Measurements from ENCODE around the gene ASB9. TPM values are rescaled to one million over a fixed set of nuclear protein-coding genes. Genes with fewer than 3 reads are reported as not detected.
"Not testable (repeated sequence)": the region's sequence is repeated elsewhere in the genome, so short reads cannot be mapped to it uniquely, and the experiment has no call there.

The ASB9 gene, protein sequence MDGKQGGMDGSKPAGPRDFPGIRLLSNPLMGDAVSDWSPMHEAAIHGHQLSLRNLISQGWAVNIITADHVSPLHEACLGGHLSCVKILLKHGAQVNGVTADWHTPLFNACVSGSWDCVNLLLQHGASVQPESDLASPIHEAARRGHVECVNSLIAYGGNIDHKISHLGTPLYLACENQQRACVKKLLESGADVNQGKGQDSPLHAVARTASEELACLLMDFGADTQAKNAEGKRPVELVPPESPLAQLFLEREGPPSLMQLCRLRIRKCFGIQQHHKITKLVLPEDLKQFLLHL
- polyA plus RNA-seq, result 1 to 10 TPM in 2 of 4 donors, under 1 TPM in 2; 0.54 to 3.4 (median 1.7) TPM
- long read RNA-seq, donor 1, partial matches to known transcripts, result 0 of 1 reads
- long read RNA-seq, donor 1, other reads (novel, unspliced or antisense), result 0 of 1 reads
- long read RNA-seq, donor 2, result 0 reads
- long read RNA-seq, donor 3, partial matches to known transcripts, result 0 of 3 reads
- long read RNA-seq, donor 3, other reads (novel, unspliced or antisense), result 0 of 3 reads
- long read RNA-seq, donor 4, result 0 reads
- long read RNA-seq, donor 5, result 0 reads
- long read RNA-seq, donor 6, partial matches to known transcripts, result 0 of 1 reads
- long read RNA-seq, donor 6, other reads (novel, unspliced or antisense), result 0 of 1 reads
- long read RNA-seq, donor 7, result 0 reads
- long read RNA-seq, donor 8, result 0 reads
- long read RNA-seq, donor 9, result 0 reads
- long read RNA-seq, donor 10, result 0 reads

DNA sequence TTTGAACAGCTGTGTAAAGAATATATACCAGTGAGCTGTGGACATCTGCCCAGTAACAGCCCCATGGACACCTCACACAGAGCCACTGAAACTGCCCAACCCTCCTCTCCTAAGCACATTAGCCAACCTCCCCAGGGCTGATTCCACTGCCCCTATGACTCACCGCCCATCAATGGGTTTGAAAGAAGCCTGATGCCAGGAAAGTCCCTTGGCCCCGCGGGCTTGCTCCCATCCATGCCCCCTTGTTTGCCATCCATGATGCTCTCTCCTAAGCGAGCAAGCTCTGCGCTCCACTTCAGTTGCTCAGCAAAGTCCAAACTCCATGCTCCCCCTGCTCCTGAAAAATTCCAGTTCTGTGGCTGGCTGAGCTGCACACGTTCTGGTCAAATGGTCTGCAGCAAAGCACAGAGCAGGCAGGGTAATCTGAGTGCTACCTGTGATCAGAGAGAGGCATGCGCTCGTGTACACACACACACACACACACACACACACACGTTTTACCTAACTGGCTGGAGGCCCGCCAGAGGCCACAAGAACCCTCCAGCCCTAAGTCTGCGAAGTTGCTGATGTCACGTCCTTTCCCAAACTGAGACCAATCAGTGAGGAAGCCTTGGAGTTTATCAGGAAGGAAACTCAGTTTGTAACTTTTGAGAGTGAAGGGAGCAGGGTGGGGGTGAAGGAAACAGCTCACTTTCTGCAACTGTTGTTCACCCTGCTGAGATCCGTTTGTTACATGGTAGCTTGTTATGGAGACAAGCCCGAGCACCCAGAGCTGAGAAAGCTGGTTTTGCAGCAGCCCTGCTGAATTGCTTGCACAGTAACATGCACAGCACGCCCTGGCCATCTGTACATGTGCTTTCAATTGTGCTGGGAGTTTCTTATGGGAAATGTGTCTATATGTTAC is at the start of gene ASB9:
ASB9 (minus strand) TSS at position 466 of the 904 bp plus-strand sequence; CDS start at position 257, 209 bp downstream.
- H3K27me3 ChIP-seq (ENCODE audit: control insufficient read depth in 3 of 3, insufficient read depth in 3 of 3, low read length in 3 of 3), result no peaks in the 10 kb centered on the region
- FAIRE-seq (no peak), DNase-seq (peak; percentile 40 to 58)
- H3K4me1 ChIP-seq (ENCODE audit: control insufficient read depth in 3 of 3, insufficient read depth in 2 of 3, low read depth in 1 of 3, low read length in 2 of 3), result peaks cover 0 to 7% (median 0%) of the 10 kb centered on the region in 3 donors
- H3K27ac ChIP-seq (ENCODE audit: low read depth in 1 of 3, low read length in 2 of 3), result peak within 1 kb of the TSS in 2 of 3 donors; percentile 48 to 65
- peak within 1 kb of the TSS in 1 of 3 donors; percentile 15 for H3K4me3 ChIP-seq (ENCODE audit: low read depth in 1 of 3, low read length in 3 of 3)
- no peaks in the 10 kb centered on the region for H3K9me3 ChIP-seq (ENCODE audit: control insufficient read depth in 2 of 2, insufficient read depth in 1 of 2, low read depth in 1 of 2, low read length in 1 of 2)
- WGBS, 3 donors, result 15 to 31% (median 18%) methylated on average over 15 of the region's 15 CpGs
- no peaks in the 10 kb centered on the region for H3K36me3 ChIP-seq (ENCODE audit: control insufficient read depth in 3 of 3, insufficient read depth in 2 of 3, low read depth in 1 of 3, low read length in 3 of 3)

DNA sequence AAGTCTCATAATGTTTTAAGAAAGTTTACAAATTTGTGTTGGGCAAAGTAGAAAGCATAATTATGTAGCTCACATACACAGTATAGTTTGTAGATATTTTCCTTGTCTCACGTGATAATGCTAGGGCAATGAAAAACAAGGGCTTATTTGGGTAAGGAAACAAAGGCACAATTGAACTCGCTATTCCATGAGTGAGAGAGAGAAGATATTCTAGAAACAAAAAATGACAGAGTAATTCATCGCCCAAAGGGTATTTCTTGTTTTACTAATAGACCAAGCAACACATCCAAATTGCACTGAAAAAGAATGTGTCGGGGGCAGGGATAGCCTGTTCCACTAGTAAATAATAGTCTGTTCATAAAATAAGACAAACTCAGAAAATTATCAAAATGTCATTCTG is 49.2 kb upstream of the ASB9 start:
- no peaks in the 10 kb centered on the region for H3K4me1 ChIP-seq (ENCODE audit: control insufficient read depth in 3 of 3, insufficient read depth in 2 of 3, low read depth in 1 of 3, low read length in 2 of 3)
- peaks cover 0 to 4% (median 1%) of the 10 kb centered on the region in 3 donors for H3K36me3 ChIP-seq (ENCODE audit: control insufficient read depth in 3 of 3, insufficient read depth in 2 of 3, low read depth in 1 of 3, low read length in 3 of 3)
- no peak overlapping the region for H3K4me3 ChIP-seq (ENCODE audit: low read depth in 1 of 3, low read length in 3 of 3)
- H3K27ac ChIP-seq (ENCODE audit: low read depth in 1 of 3, low read length in 2 of 3), result no peak overlapping the region
- FAIRE-seq (no peak), DNase-seq (no peak)
- no peaks in the 10 kb centered on the region for H3K27me3 ChIP-seq (ENCODE audit: control insufficient read depth in 3 of 3, insufficient read depth in 3 of 3, low read length in 3 of 3)
- H3K9me3 ChIP-seq (ENCODE audit: control insufficient read depth in 2 of 2, insufficient read depth in 1 of 2, low read depth in 1 of 2, low read length in 1 of 2), result no peaks in the 10 kb centered on the region
- WGBS, 3 donors, result 87 to 94% (median 91%) methylated on average over 4 of the region's 4 CpGs

- WGBS, 3 donors, result 47 to 71% (median 59%) methylated on average over 3 of the region's 3 CpGs
- no peak within 1 kb of the TSS for H3K4me3 ChIP-seq (ENCODE audit: low read depth in 1 of 3, low read length in 3 of 3)
- H3K4me1 ChIP-seq (ENCODE audit: control insufficient read depth in 3 of 3, insufficient read depth in 2 of 3, low read depth in 1 of 3, low read length in 2 of 3), result no peaks in the 10 kb centered on the region
- no peak for FAIRE-seq
- no peak for DNase-seq
- no peak within 1 kb of the TSS for H3K27ac ChIP-seq (ENCODE audit: low read depth in 1 of 3, low read length in 2 of 3)
- H3K36me3 ChIP-seq (ENCODE audit: control insufficient read depth in 3 of 3, insufficient read depth in 2 of 3, low read depth in 1 of 3, low read length in 3 of 3), result no peaks in the 10 kb centered on the region
- H3K27me3 ChIP-seq (ENCODE audit: control insufficient read depth in 3 of 3, insufficient read depth in 3 of 3, low read length in 3 of 3), result no peaks in the 10 kb centered on the region
- no peaks in the 10 kb centered on the region for H3K9me3 ChIP-seq (ENCODE audit: control insufficient read depth in 2 of 2, insufficient read depth in 1 of 2, low read depth in 1 of 2, low read length in 1 of 2)
Observed at GRCh38 chrX:15315509-15315908, 45.6 kb upstream of the ASB9 start, which contains the start of gene ASB11. Gene ASB11 (minus strand): TSS chrX:15315640. CDS start chrX:15315605, 35 bp downstream.

- FAIRE-seq, result no peak
Observed at GRCh38 chrX:15314472-15314871, 44.6 kb upstream of the ASB9 start.

GRCh38 chrX:15311119-15311518 is 41.2 kb upstream of the ASB9 start:
- H3K36me3 ChIP-seq (ENCODE audit: control insufficient read depth in 3 of 3, insufficient read depth in 2 of 3, low read depth in 1 of 3, low read length in 3 of 3), result no peaks in the 10 kb centered on the region
- 78 to 92% (median 86%) methylated on average over 3 of the region's 3 CpGs for WGBS, 3 donors
- H3K4me1 ChIP-seq (ENCODE audit: control insufficient read depth in 3 of 3, insufficient read depth in 2 of 3, low read depth in 1 of 3, low read length in 2 of 3), result no peaks in the 10 kb centered on the region
- DNase-seq (no peak), FAIRE-seq (no peak)
- no peaks in the 10 kb centered on the region for H3K27me3 ChIP-seq (ENCODE audit: control insufficient read depth in 3 of 3, insufficient read depth in 3 of 3, low read length in 3 of 3)
- H3K9me3 ChIP-seq (ENCODE audit: control insufficient read depth in 2 of 2, insufficient read depth in 1 of 2, low read depth in 1 of 2, low read length in 1 of 2), result no peaks in the 10 kb centered on the region
- H3K27ac ChIP-seq (ENCODE audit: low read depth in 1 of 3, low read length in 2 of 3), result no peak overlapping the region
- H3K4me3 ChIP-seq (ENCODE audit: low read depth in 1 of 3, low read length in 3 of 3), result no peak overlapping the region

More at GRCh38 chrX:15314472-15314871, 44.6 kb upstream of the ASB9 start:
- no peak for DNase-seq
- H3K36me3 ChIP-seq (ENCODE audit: control insufficient read depth in 3 of 3, insufficient read depth in 2 of 3, low read depth in 1 of 3, low read length in 3 of 3), result no peaks in the 10 kb centered on the region
- H3K27me3 ChIP-seq (ENCODE audit: control insufficient read depth in 3 of 3, insufficient read depth in 3 of 3, low read length in 3 of 3), result no peaks in the 10 kb centered on the region
- 39 to 58% (median 56%) methylated on average over 2 of the region's 2 CpGs for WGBS, 3 donors
- H3K9me3 ChIP-seq (ENCODE audit: control insufficient read depth in 2 of 2, insufficient read depth in 1 of 2, low read depth in 1 of 2, low read length in 1 of 2), result no peaks in the 10 kb centered on the region
- H3K4me1 ChIP-seq (ENCODE audit: control insufficient read depth in 3 of 3, insufficient read depth in 2 of 3, low read depth in 1 of 3, low read length in 2 of 3), result no peaks in the 10 kb centered on the region
- no peak overlapping the region for H3K27ac ChIP-seq (ENCODE audit: low read depth in 1 of 3, low read length in 2 of 3)
- no peak overlapping the region for H3K4me3 ChIP-seq (ENCODE audit: low read depth in 1 of 3, low read length in 3 of 3)

- DNase-seq (peak; percentile 5 to 10), FAIRE-seq (no peak)
- WGBS, 3 donors, result 14 to 36% (median 14%) methylated on average over 3 of the region's 3 CpGs
- Histone ChIP-seq H3K36me3 (ENCODE audit: control insufficient read depth in 3 of 3, insufficient read depth in 2 of 3, low read depth in 1 of 3, low read length in 3 of 3) (no peaks in the 10 kb centered on the region), H3K9me3 (ENCODE audit: control insufficient read depth in 2 of 2, insufficient read depth in 1 of 2, low read depth in 1 of 2, low read length in 1 of 2) (no peaks in the 10 kb centered on the region), H3K4me3 (ENCODE audit: low read depth in 1 of 3, low read length in 3 of 3) (no peak overlapping the region), H3K4me1 (ENCODE audit: control insufficient read depth in 3 of 3, insufficient read depth in 2 of 3, low read depth in 1 of 3, low read length in 2 of 3) (no peaks in the 10 kb centered on the region), H3K27me3 (ENCODE audit: control insufficient read depth in 3 of 3, insufficient read depth in 3 of 3, low read length in 3 of 3) (no peaks in the 10 kb centered on the region), H3K27ac (ENCODE audit: low read depth in 1 of 3, low read length in 2 of 3) (no peak overlapping the region)
Observed at GRCh38 chrX:15310117-15310516, 40.2 kb upstream of the ASB9 start.

- not testable (repeated sequence) for DNase-seq; H3K4me3 ChIP-seq (ENCODE audit: low read depth in 1 of 3, low read length in 3 of 3); H3K36me3 ChIP-seq (ENCODE audit: control insufficient read depth in 3 of 3, insufficient read depth in 2 of 3, low read depth in 1 of 3, low read length in 3 of 3); H3K27me3 ChIP-seq (ENCODE audit: control insufficient read depth in 3 of 3, insufficient read depth in 3 of 3, low read length in 3 of 3); H3K4me1 ChIP-seq (ENCODE audit: control insufficient read depth in 3 of 3, insufficient read depth in 2 of 3, low read depth in 1 of 3, low read length in 2 of 3); H3K27ac ChIP-seq (ENCODE audit: low read depth in 1 of 3, low read length in 2 of 3); FAIRE-seq; H3K9me3 ChIP-seq (ENCODE audit: control insufficient read depth in 2 of 2, insufficient read depth in 1 of 2, low read depth in 1 of 2, low read length in 1 of 2)
- 81 to 93% (median 91%) methylated on average over 3 of the region's 3 CpGs for WGBS, 3 donors
Observed at GRCh38 chrX:15305899-15306298, 36.0 kb upstream of the ASB9 start.

GRCh38 chrX:15301924-15302323 is 32.0 kb upstream of the ASB9 start:
- Histone ChIP-seq H3K36me3 (ENCODE audit: control insufficient read depth in 3 of 3, insufficient read depth in 2 of 3, low read depth in 1 of 3, low read length in 3 of 3) (no peaks in the 10 kb centered on the region), H3K9me3 (ENCODE audit: control insufficient read depth in 2 of 2, insufficient read depth in 1 of 2, low read depth in 1 of 2, low read length in 1 of 2) (no peaks in the 10 kb centered on the region), H3K27me3 (ENCODE audit: control insufficient read depth in 3 of 3, insufficient read depth in 3 of 3, low read length in 3 of 3) (no peaks in the 10 kb centered on the region), H3K27ac (ENCODE audit: low read depth in 1 of 3, low read length in 2 of 3) (peak overlapping the region in 1 of 3 donors; percentile 9), H3K4me3 (ENCODE audit: low read depth in 1 of 3, low read length in 3 of 3) (no peak overlapping the region), H3K4me1 (ENCODE audit: control insufficient read depth in 3 of 3, insufficient read depth in 2 of 3, low read depth in 1 of 3, low read length in 2 of 3) (no peaks in the 10 kb centered on the region)
- DNase-seq (peak; percentile 47 to 69), FAIRE-seq (no peak)
- WGBS, 3 donors, result 35 to 51% (median 50%) methylated on average over 4 of the region's 4 CpGs

Data from small intestine (tissue), 16 donors.